GM18907 (cell line): ENCODE data around the gene RPRM.
A peak's percentile ranks its signal among the peaks of the same experiment; 100 is the strongest.
"Not testable (repeated sequence)": the region's sequence is repeated elsewhere in the genome, so short reads cannot be mapped to it uniquely, and the experiment has no call there.

Experiments
- ATAC-seq: cut with Tn5 transposase; IDR thresholded peaks from one replicate; pipeline ENCODE4 v1.9.1; 2021; ENCODE audit warnings: mild to moderate bottlenecking, moderate library complexity; ENCODE audit not compliant: unreplicated experiment

The RPRM gene

GRCh38 chr2:153478289-153479261 lies at the start of gene RPRM:
Gene RPRM, minus strand, starts transcription at chr2:153478762. Its CDS starts 197 bp downstream, at chr2:153478565.
- peak; percentile 95 for ATAC-seq

- no peak for ATAC-seq
These were observed 40.8 kb upstream of the RPRM start for GRCh38 chr2:153519257-153519875.

- no peak for ATAC-seq
These were observed 33.8 kb upstream of the RPRM start for GRCh38 chr2:153512331-153512730.

- ATAC-seq: no peak
These were observed 32.4 kb upstream of the RPRM start for GRCh38 chr2:153510996-153511395.

- ATAC-seq: peak; percentile 79
These were observed 30.6 kb upstream of the RPRM start for GRCh38 chr2:153509133-153509532.

GRCh38 chr2:153506499-153506898 lies 27.9 kb upstream of the RPRM start:
- not testable (repeated sequence) for ATAC-seq

GRCh38 chr2:153499439-153499838 lies 20.9 kb upstream of the RPRM start:
- ATAC-seq: no peak

- ATAC-seq: no peak
These were observed 19.5 kb upstream of the RPRM start for GRCh38 chr2:153497938-153498629.

GRCh38 chr2:153495725-153496124 lies 17.2 kb upstream of the RPRM start:
- ATAC-seq: no peak

- no peak for ATAC-seq
These were observed 9.5 kb upstream of the RPRM start for GRCh38 chr2:153488072-153488471.

GRCh38 chr2:153487448-153487847 lies 8.9 kb upstream of the RPRM start:
- ATAC-seq: no peak

- ATAC-seq: no peak
These were observed 1.0 kb upstream of the RPRM start for GRCh38 chr2:153479573-153479972.

- no peak for ATAC-seq
These were observed 800 bp downstream of the RPRM start for GRCh38 chr2:153477636-153478288.

GRCh38 chr2:153476816-153477635 lies 1.5 kb downstream of the RPRM start:
- no peak for ATAC-seq

GRCh38 chr2:153476491-153476815 lies 2.1 kb downstream of the RPRM start:
- ATAC-seq: no peak

GRCh38 chr2:153474876-153475435 lies 3.6 kb downstream of the RPRM start:
- ATAC-seq: no peak

- ATAC-seq: no peak
These were observed 4.2 kb downstream of the RPRM start for GRCh38 chr2:153474407-153474806.

GRCh38 chr2:153470867-153471266 lies 7.7 kb downstream of the RPRM start:
- no peak for ATAC-seq

- ATAC-seq: no peak
These were observed 14.2 kb downstream of the RPRM start for GRCh38 chr2:153464395-153464794.

GRCh38 chr2:153462338-153462859 lies 16.2 kb downstream of the RPRM start:
- no peak for ATAC-seq
